Neutrophil (primary cell): ENCODE results near the gene KNDC1.
"Not testable (repeated sequence)": the region's sequence is repeated elsewhere in the genome, so short reads cannot be mapped to it uniquely, and the experiment has no call there.

Experiments
- H3K27ac ChIP-seq: fragments of 200-600 bp; sonication (generic); 2 replicates; pipeline ENCODE4 v1.5.1; 2016; ENCODE audit warnings: mild to moderate bottlenecking, moderate library complexity
- H3K27me3 ChIP-seq: fragments of 200-600 bp; sonication (generic); 2 replicates; pipeline ENCODE4 v1.6.0; 2016; ENCODE audit warnings: mild to moderate bottlenecking
- H3K36me3 ChIP-seq: fragments of 200-600 bp; sonication (generic); 2 replicates; pipeline ENCODE4 v1.5.1; 2017
- H3K4me1 ChIP-seq, 2 experiments: fragments of 200-600 bp in 1 of 2; sonication (generic) in 1 of 2; 1 replicate in 1 of 2; 2 replicates in 1 of 2; pipeline versions ENCODE4 v1.5.1 to v1.6.1; 2013 to 2016; ENCODE audit warnings: low read depth in 1 of 2, low read length in 1 of 2, mild to moderate bottlenecking in 1 of 2, moderate library complexity in 1 of 2; ENCODE audit not compliant: control insufficient read depth in 1 of 2, insufficient read depth in 1 of 2
- H3K4me3 ChIP-seq, 2 experiments: fragments of 200-600 bp in 1 of 2; sonication (generic) in 1 of 2; 1 replicate in 1 of 2; 2 replicates in 1 of 2; pipeline ENCODE4 v1.5.1; 2013 to 2016; ENCODE audit warnings: low read depth in 1 of 2, low read length in 1 of 2, mild to moderate bottlenecking in 1 of 2, moderate library complexity in 1 of 2
- H3K9me3 ChIP-seq: fragments of 200-600 bp; sonication (generic); 2 replicates; pipeline ENCODE4 v1.5.1; 2016
- TF ChIP-seq, protein P1 (sequence below): fragments of 200-600 bp; sonication (generic); IDR thresholded peaks from 2 replicates; pipeline ENCODE4 v1.5.1; 2016; ENCODE audit warnings: antibody characterized with exemption

KNDC1 gene

DNA sequence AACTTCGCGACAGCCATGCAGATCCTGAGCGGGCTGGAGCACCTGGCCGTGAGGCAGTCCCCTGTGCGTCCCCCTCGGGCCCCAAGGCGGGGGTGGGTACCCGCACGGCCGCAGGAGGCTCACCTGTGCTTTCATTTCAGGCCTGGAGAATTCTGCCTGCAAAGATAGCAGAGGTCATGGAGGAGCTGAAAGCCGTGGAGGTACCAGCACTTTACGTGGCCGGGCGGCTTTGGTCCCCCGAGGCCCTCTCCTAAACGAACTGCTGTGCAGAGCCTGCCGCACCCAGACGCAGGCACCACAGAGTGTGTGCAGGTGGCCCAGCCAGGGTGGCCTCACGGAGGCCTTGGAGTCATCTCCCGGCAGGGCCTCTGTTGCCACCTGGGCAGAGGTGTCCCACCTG is 58.9 kb downstream of the KNDC1 start:
- H3K4me3 ChIP-seq, result no peak overlapping the region

DNA sequence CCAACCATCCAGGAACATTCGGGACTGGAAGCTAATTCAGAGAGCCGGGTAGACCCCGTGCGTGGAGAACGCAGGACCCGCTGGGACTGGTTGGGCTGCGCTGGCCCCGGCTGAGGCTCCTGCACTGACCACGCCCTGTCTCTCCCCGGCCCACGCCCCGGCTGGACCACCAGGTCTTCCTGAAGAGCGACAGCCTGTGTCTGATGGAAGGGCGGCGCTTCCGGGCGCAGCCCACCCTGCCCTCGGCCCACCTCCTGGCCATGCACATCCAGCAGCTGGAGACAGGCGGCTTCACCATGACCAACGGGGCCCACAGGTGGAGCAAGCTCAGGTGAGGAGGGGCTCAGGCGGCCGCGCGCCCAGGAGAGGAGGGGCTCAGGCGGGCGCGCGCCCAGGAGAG is 59.8 kb downstream of the KNDC1 start:
- Histone ChIP-seq H3K36me3 (no peaks in the 10 kb centered on the region), H3K27me3 (peaks cover 43% of the 10 kb centered on the region), H3K9me3 (no peaks in the 10 kb centered on the region), H3K4me1 (no peaks in the 10 kb centered on the region), H3K27ac (no peak overlapping the region), H3K4me3 (no peak overlapping the region)
- TF ChIP-seq, protein P1, sequence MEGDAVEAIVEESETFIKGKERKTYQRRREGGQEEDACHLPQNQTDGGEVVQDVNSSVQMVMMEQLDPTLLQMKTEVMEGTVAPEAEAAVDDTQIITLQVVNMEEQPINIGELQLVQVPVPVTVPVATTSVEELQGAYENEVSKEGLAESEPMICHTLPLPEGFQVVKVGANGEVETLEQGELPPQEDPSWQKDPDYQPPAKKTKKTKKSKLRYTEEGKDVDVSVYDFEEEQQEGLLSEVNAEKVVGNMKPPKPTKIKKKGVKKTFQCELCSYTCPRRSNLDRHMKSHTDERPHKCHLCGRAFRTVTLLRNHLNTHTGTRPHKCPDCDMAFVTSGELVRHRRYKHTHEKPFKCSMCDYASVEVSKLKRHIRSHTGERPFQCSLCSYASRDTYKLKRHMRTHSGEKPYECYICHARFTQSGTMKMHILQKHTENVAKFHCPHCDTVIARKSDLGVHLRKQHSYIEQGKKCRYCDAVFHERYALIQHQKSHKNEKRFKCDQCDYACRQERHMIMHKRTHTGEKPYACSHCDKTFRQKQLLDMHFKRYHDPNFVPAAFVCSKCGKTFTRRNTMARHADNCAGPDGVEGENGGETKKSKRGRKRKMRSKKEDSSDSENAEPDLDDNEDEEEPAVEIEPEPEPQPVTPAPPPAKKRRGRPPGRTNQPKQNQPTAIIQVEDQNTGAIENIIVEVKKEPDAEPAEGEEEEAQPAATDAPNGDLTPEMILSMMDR, result no peak

More for the DNA sequence above, 58.9 kb downstream of the KNDC1 start:
- Histone ChIP-seq H3K4me1 (no peaks in the 10 kb centered on the region), H3K36me3 (no peaks in the 10 kb centered on the region), H3K27me3 (peaks cover 34% of the 10 kb centered on the region), H3K27ac (no peak overlapping the region), H3K9me3 (no peaks in the 10 kb centered on the region)
- TF ChIP-seq, protein P1, result no peak

DNA sequence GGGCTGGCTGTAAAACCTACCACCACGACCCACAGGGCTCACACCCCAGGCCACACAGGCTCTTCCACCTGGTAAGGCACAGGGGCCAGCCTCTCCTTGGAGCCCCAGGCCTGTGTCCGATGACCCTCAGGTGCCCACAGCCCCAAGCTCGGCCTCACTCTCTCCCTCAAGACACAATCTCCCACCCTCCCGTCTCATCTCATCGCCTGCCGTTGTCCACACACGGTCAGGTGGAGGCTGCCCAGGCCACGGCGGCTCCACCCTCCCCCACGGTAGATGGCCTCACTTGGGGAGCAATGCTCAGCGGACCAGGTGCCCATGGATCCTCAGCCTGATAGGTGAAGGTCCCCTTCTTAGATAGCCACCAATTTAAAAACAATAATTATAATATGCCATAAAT is 61.3 kb downstream of the KNDC1 start:
- H3K4me3 ChIP-seq, result no peak overlapping the region
- H3K4me1 ChIP-seq, result no peaks in the 10 kb centered on the region
- TF ChIP-seq, protein P1, result no peak
- H3K27ac ChIP-seq, result no peak overlapping the region
- no peaks in the 10 kb centered on the region for H3K36me3 ChIP-seq
- peaks cover 58% of the 10 kb centered on the region for H3K27me3 ChIP-seq
- no peaks in the 10 kb centered on the region for H3K9me3 ChIP-seq

DNA sequence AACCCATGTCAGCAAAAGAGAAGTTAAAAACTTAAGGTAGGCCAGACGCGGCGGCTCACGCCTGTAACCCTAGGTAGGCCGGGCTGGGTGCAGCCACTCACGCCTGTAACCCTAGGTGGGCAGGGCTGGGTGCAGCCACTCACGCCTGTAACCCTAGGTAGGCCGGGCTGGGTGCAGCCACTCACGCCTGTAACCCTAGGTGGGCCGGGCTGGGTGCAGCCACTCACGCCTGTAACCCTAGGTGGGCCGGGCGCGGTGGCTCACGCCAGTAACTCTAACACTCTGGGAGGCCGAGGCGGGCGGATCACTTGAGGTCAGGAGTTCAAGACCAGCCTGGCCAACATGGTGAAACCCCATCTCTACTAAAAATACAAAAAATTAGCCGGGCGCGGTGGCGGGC is 61.7 kb downstream of the KNDC1 start:
- H3K36me3 ChIP-seq, H3K4me1 ChIP-seq, H3K4me3 ChIP-seq, H3K9me3 ChIP-seq, H3K27ac ChIP-seq: not testable (repeated sequence)
- peaks cover 62% of the 10 kb centered on the region for H3K27me3 ChIP-seq

DNA sequence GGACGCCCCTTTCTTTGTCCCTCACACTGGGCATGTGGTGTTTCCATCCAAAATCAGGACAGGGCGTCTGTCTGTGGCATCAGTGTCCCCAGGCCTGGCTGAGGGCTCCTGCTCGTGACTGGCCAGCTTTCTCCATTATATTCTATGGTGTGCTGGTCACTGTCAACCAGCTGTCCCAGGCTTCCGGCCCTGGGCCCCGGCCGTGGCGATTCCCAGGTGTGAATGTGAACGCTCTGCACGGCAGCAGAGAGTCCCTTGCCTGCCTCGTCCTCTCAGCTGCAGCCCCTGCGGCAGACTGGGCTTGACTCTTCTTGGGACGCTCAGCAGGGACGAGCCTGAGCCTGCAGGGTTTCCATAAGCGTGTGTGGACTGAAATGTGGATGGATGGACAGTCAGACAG is 64.1 kb downstream of the KNDC1 start:
- Histone ChIP-seq H3K27me3 (peaks cover 73% of the 10 kb centered on the region), H3K9me3 (no peaks in the 10 kb centered on the region), H3K36me3 (no peaks in the 10 kb centered on the region), H3K27ac (no peak overlapping the region), H3K4me3 (no peak overlapping the region), H3K4me1 (no peaks in the 10 kb centered on the region)
- TF ChIP-seq, protein P1, result no peak

DNA sequence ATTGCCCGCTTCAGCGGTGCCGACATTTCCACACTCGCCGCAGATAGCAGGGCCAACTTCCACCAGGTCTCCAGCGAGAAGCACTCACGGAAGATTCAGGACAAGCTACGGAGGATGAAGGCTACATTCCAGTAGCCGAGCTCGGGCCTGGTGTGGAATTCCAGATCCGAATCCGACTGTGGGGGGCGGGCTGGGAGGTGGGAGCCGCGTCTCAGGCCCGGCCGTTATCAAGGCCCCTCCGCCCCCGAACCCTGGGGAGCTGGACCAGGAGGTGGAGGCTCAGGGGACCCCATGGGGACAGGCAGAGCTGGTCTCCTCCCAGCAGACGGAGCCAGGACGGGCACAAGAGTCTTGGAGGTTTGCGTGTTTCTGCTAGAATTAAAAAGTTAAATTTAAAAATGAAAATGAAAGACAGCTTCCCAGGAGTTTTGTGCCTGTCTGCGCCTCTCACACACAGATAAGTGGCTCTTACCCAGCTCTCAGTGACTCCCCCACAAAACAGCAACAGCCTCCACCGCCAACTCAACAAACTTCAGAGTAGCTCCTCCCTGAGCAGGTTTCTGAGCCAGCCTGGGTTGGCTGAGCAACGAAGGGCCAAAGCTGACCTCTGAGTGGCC is 64.8 kb downstream of the KNDC1 start:
- Histone ChIP-seq H3K36me3 (no peaks in the 10 kb centered on the region), H3K9me3 (no peaks in the 10 kb centered on the region), H3K27ac (no peak overlapping the region), H3K4me1 (no peaks in the 10 kb centered on the region), H3K4me3 (no peak overlapping the region), H3K27me3 (peaks cover 73% of the 10 kb centered on the region)
- TF ChIP-seq, protein P1, result no peak
